Adrenal gland (tissue), 5 donors: Measurements from ENCODE around the gene LMNB1.

Experiments
- CTCF ChIP-seq, 6 experiments: fragments of 450-650 bp in 4 of 6; fragments of 200-600 bp in 2 of 6; sonication (generic) in 1 of 6; IDR thresholded peaks; 1 replicate in 5 of 6; 2 replicates in 1 of 6; pipeline versions ENCODE4 v1.5.1 to v1.8.0; 2016 to 2021; ENCODE audit warnings: antibody characterized with exemption in 6 of 6, mild to moderate bottlenecking in 2 of 6, moderate library complexity in 1 of 6
- POLR2A ChIP-seq, 2 donors: fragments of 450-650 bp; IDR thresholded peaks; one replicate each; pipeline ENCODE4 v1.6.1; 2017; ENCODE audit warnings: antibody characterized with exemption in 2 of 2, mild to moderate bottlenecking in 2 of 2, moderate library complexity in 1 of 2
- donor health status: DM: no; HTN: no; CAD: no.

- TF ChIP-seq CTCF (IDR thresholded peaks at IDR 0.05) (no peak), POLR2A (IDR thresholded peaks at IDR 0.05) (no peak)
Observed at GRCh38 chr5:126732716-126733115, 44.2 kb upstream of the LMNB1 start.
